Measurements from ENCODE around the gene ANXA6.
A peak's percentile ranks its signal among the peaks of the same experiment; 100 is the strongest.

The ANXA6 gene

GRCh38 chr5:151153300-151153699 lies 4.3 kb downstream of the ANXA6 start:
- DNase-seq (ENCODE audit: low spot score), result no peak

- no peak for DNase-seq (ENCODE audit: low spot score)
Observed at GRCh38 chr5:151151793-151152192, 5.8 kb downstream of the ANXA6 start.

DNA sequence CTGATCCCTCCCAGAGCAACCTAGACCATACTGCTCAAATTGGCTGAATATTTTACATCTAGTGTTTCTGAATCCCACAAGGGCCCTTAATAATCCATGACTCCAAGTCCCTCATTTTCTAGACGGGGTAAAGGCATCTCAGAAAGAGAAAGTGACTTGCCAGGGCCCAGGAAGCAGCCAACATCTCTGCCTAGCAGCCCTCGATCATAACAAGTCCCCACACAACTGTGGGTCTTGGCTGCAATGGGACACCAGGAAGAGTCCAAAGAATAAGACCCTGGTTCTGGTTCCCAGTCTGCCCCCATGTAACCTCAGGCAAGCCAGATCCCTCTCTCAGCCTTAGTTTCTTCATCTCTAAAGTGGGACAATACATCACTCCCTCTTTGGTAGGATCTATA lies 6.3 kb downstream of the ANXA6 start:
- DNase-seq (ENCODE audit: low spot score), result no peak

- DNase-seq (ENCODE audit: low spot score), result no peak
Observed at GRCh38 chr5:151150471-151151262, 6.9 kb downstream of the ANXA6 start.

DNA sequence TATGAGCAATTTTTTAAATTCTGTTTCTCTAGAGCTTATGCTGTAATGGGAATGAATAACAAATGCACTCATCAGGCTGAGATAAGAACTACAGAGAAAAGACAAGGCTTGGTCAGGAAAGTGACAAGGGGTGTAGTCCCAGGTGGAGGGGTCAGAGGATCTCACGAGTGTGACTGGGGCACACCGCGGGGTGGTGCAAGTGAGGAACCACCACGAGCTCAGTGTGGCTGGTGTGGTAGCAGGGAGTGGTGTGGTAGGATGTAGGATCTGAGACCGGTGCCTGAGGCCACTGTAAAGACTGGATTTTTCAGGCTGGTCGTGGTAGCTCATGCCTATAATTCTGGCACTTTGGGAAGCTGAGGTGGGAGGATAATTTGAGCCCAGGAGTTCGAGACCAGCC lies 9.0 kb downstream of the ANXA6 start:
- no peak for DNase-seq (ENCODE audit: low spot score)

- no peak for DNase-seq (ENCODE audit: low spot score)
Observed at GRCh38 chr5:151147033-151147432, 10.5 kb downstream of the ANXA6 start.

DNA sequence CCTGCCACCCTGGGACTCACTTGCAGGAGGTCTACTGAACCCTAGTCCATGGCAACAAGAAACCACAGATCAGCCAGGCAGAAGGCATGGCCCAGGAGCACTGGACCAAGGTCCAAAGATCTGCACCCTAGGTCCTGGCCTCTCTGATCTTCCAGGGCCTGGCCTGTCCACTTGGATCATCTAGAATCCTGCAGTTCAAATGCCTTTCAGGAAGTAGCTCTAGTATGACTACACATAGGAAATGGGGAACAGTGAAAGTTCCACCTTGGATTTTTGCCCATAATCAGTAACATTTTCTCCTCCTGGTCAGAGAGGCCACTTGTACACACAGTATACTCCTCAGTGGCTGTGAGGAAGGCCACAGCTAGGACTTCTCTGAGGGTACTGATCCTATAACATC lies 11.5 kb downstream of the ANXA6 start:
- DNase-seq (ENCODE audit: low spot score), result no peak

DNA sequence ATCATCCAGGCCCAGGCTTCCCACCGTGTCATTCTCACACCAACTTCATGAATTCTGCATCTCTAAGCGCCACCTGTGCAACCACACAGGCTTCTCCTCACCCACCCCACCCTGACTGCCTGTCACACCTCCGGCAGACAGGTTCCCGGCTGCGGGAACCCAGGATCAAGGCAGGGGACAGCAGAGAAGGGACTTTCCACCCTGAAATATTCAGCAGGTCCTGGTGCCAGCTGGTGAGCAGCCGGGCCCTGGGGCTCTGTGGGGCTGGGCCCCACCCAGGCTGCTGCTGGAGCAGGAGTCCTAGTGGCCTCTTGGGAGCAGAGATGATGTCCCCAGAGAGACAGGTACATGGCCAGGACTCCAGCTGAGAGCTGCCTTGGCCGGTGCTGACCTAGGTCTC lies 12.7 kb downstream of the ANXA6 start:
- no peak for DNase-seq (ENCODE audit: low spot score)

DNA sequence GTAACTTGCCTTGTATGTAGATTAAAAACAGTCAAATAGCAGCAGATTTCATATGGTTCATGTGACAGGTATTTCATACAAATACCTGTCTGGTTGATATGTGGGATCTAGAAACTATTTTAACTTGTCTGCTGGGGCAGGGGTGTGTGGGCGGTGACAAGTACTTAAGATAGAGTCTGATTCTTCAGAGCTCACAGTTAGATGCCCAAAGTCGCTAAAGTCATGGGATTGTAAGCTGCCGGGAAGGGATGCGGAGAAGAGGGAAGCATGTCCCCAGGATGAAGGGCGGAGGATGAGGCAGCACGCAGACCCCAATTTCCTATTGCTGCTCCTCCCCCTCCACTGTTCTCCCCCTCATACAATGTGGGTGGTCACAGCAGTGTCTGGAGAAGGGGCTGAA lies 13.3 kb downstream of the ANXA6 start:
- no peak for DNase-seq (ENCODE audit: low spot score)

DNA sequence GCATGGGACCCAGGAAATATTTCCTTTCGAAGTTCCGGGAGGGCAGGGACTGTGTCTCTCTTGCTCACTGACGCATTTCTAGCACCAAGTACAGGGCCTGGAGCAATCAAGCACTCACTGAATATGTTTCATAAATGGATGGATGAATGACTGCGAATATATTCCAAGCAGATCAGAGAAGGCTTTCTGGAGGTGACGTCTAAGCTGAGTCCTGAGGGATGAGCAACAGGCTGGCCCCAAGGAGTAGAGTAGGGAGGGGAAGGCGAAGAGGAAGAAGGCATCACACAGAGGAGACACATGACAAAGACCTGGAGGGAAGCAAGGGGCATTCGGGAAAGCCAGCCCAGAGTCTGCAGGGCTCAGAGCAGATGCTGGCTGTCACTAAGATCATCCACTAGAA lies 13.9 kb downstream of the ANXA6 start:
- no peak for DNase-seq (ENCODE audit: low spot score)

GRCh38 chr5:151142933-151143332 lies 14.6 kb downstream of the ANXA6 start:
- no peak for DNase-seq (ENCODE audit: low spot score)

GRCh38 chr5:151141535-151141934 lies 16.0 kb downstream of the ANXA6 start:
- no peak for DNase-seq (ENCODE audit: low spot score)

DNA sequence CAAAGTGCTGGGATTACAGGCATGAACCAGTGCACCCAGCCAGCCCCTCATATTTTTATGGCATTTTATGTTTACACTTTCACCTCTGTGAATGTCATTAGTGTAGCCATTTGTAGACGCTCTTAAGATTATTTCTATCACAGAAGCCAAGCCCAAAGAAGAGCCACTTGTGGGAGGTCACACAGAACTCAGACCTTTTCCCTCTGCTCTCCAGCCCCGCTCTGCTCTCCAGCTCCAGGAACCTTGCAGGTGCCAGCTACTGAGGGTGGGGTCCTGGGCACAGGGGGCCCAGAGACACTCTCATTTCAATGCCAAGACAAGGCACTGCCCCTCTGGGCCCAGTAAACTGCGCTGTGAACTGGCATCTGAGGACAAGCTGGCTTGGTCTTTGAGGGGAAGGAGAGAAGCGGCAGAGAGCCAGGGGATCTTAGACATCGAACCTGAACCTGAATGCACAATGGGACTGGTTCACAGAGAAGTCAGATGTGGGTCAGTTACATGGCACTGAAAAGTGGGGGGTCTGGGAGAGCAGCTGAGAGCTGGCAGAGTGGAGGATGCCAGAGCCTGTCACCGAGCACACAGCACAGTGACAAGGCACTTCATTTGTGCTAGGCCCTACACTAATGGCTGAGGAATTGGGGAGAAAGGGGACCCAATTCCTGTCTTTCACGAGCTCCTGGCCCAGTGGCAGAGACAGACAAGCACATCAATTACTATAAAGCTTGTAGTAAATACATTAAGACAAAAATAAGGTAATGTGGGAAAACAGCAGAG lies 16.7 kb downstream of the ANXA6 start:
- no peak for DNase-seq (ENCODE audit: low spot score)

- no peak for DNase-seq (ENCODE audit: low spot score)
Observed at GRCh38 chr5:151139646-151140045, 17.9 kb downstream of the ANXA6 start.

- no peak for DNase-seq (ENCODE audit: low spot score)
Observed at GRCh38 chr5:151139015-151139414, 18.6 kb downstream of the ANXA6 start.

- no peak for DNase-seq (ENCODE audit: low spot score)
Observed at GRCh38 chr5:151138114-151138513, 19.5 kb downstream of the ANXA6 start.

GRCh38 chr5:151137067-151137825 lies 20.3 kb downstream of the ANXA6 start:
- DNase-seq (ENCODE audit: low spot score), result no peak

DNA sequence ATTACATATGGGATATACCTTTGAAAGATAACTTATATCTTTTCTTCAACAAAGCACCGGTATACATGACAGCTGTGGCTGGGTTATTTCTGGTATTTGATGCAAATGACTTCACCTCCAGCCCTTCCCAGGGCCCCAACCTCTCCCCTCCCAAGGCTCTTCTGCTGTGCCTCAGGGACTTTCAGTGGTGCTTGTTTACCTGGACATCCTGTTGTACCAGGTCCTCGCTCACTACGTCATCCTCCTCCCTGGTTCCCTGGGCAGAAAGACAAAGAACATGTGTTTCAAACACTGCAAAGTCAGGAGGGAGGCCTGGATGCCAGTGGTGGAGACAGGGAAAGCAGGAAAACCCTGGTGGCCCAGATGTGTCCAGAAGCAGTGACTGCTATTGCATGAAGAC lies 23.4 kb downstream of the ANXA6 start:
- DNase-seq (ENCODE audit: low spot score), result no peak

- no peak for DNase-seq (ENCODE audit: low spot score)
Observed at GRCh38 chr5:151132963-151133362, 24.6 kb downstream of the ANXA6 start.

- DNase-seq (ENCODE audit: low spot score), result peak; percentile 95
Observed at GRCh38 chr5:151130922-151131891, 26.4 kb downstream of the ANXA6 start.

DNA sequence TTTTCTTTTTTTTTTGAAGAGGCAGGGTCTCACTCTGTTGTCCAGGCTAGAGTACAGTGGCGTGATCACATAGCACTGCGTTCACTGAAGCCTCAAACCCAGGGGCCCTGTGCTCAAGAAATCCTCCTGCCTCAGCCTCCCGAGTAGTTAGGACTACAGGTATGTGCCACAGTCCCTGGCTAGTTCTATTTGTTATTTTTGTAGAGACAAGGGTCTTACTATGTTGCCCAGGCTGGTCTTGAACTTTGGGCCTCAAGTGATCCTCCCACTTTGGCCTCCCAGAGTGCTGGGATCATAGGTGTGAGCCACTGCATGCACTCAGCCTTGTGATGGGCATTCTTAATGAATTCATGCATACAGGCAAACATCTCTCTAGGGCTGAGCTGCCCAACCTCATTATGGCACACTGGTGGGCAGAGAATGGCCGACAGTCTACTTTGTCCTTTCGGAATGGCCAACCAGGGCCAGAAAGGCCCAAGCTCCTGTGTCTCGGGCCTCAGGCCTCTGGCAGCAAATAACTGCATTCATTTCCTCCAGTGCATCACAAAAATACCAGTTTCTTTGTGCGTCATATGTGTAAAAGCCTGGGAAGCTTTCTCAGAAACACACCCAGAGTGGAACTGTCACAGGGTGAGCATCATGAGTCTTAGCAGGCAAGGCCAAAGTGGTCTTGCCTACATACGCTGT lies 27.2 kb downstream of the ANXA6 start:
- DNase-seq (ENCODE audit: low spot score), result no peak

All from SW480 (cell line).